H9 (cell line): Measurements from ENCODE around the gene CTSL. TPM values are rescaled to one million over a fixed set of nuclear protein-coding genes. Genes with fewer than 3 reads are reported as not detected.

ENCODE experiments used
- DNase-seq: peaks from one replicate; pipeline ENCODE4 v3.0.0-alpha.2; 2017
- H2AFZ ChIP-seq: one replicate; pipeline ENCODE4 v1.6.1; 2013; ENCODE audit warnings: mild to moderate bottlenecking, low read length, control low read depth, moderate library complexity
- H2AK5ac ChIP-seq: 2 replicates; pipeline ENCODE4 v1.6.1; 2013; ENCODE audit warnings: low read length, control low read depth, mixed read lengths; ENCODE audit not compliant: insufficient read length
- H2BK120ac ChIP-seq: one replicate; pipeline ENCODE4 v1.6.1; 2013; ENCODE audit warnings: low read depth, mild to moderate bottlenecking, low read length, control low read depth, inconsistent platforms; ENCODE audit not compliant: poor library complexity, severe bottlenecking
- H2BK12ac ChIP-seq: 2 replicates; pipeline ENCODE4 v1.6.1; 2013; ENCODE audit warnings: low read length, control low read depth, mixed read lengths, low read depth; ENCODE audit not compliant: insufficient read length
- H2BK15ac ChIP-seq: 2 replicates; pipeline ENCODE4 v1.6.1; 2013; ENCODE audit warnings: low read depth, low read length, control low read depth
- H2BK20ac ChIP-seq: one replicate; pipeline ENCODE4 v1.6.1; 2013; ENCODE audit warnings: low read depth, mild to moderate bottlenecking, low read length, control low read depth, inconsistent platforms; ENCODE audit not compliant: poor library complexity, severe bottlenecking
- H2BK5ac ChIP-seq: 2 replicates; pipeline ENCODE4 v1.6.1; 2013; ENCODE audit warnings: low read length, control low read depth, mixed read lengths; ENCODE audit not compliant: insufficient read length
- H3K14ac ChIP-seq: 2 replicates; pipeline ENCODE4 v1.6.1; 2013; ENCODE audit warnings: low read length, control low read depth; ENCODE audit not compliant: insufficient read depth
- H3K18ac ChIP-seq: 2 replicates; pipeline ENCODE4 v1.6.1; 2013; ENCODE audit warnings: low read depth, mild to moderate bottlenecking, mixed read lengths, low read length, control low read depth; ENCODE audit not compliant: insufficient read length
- H3K23ac ChIP-seq: 2 replicates; pipeline ENCODE4 v1.6.1; 2013; ENCODE audit warnings: low read length, control low read depth, mixed read lengths, low read depth; ENCODE audit not compliant: insufficient read length
- H3K23me2 ChIP-seq: 2 replicates; pipeline ENCODE4 v1.6.1; 2013; ENCODE audit warnings: low read depth, mild to moderate bottlenecking, mixed read lengths, low read length, control low read depth; ENCODE audit not compliant: insufficient read length, poor library complexity, severe bottlenecking
- H3K27ac ChIP-seq: 2 replicates; pipeline ENCODE4 v1.5.1; 2013; ENCODE audit warnings: low read length, control low read depth, mixed read lengths, low read depth; ENCODE audit not compliant: insufficient read length
- H3K27me3 ChIP-seq: 2 replicates; pipeline ENCODE4 v1.6.1; 2013; ENCODE audit warnings: low read length, control low read depth, inconsistent platforms; ENCODE audit not compliant: insufficient read depth
- H3K4ac ChIP-seq: 2 replicates; pipeline ENCODE4 v1.6.1; 2013; ENCODE audit warnings: low read depth, mild to moderate bottlenecking, control low read depth, inconsistent platforms, low read length, moderate library complexity
- H3K4me1 ChIP-seq: 2 replicates; pipeline ENCODE4 v1.6.1; 2013; ENCODE audit warnings: low read length, control low read depth, inconsistent platforms; ENCODE audit not compliant: insufficient read depth
- H3K4me2 ChIP-seq: 2 replicates; pipeline ENCODE4 v1.6.1; 2013; ENCODE audit warnings: low read length, control low read depth, mixed read lengths; ENCODE audit not compliant: insufficient read length, insufficient read depth
- H3K56ac ChIP-seq: 2 replicates; pipeline ENCODE4 v1.6.1; 2013; ENCODE audit warnings: low read depth, mild to moderate bottlenecking, mixed read lengths, low read length, control low read depth; ENCODE audit not compliant: insufficient read length
- H3K79me1 ChIP-seq: 2 replicates; pipeline ENCODE4 v1.6.1; 2013; ENCODE audit warnings: low read depth, mild to moderate bottlenecking, moderate library complexity, low read length, control low read depth, inconsistent platforms; ENCODE audit not compliant: insufficient read depth, poor library complexity, severe bottlenecking
- H3K79me2 ChIP-seq: 2 replicates; pipeline ENCODE4 v1.6.1; 2013; ENCODE audit warnings: low read length, control low read depth, inconsistent platforms; ENCODE audit not compliant: insufficient read depth
- H3K9ac ChIP-seq: 2 replicates; pipeline ENCODE4 v1.6.1; 2013; ENCODE audit warnings: low read length, control low read depth, mixed read lengths; ENCODE audit not compliant: insufficient read length; ENCODE audit errors: extremely low read depth
- H3K9me3 ChIP-seq: one replicate; pipeline ENCODE4 v1.6.1; 2013; ENCODE audit warnings: low read depth, low read length, inconsistent platforms; ENCODE audit not compliant: control insufficient read depth
- H3T11ph ChIP-seq: one replicate; pipeline ENCODE4 v1.6.1; 2013; ENCODE audit warnings: mild to moderate bottlenecking, low read length, control low read depth, inconsistent platforms
- H4K20me1 ChIP-seq: one replicate; pipeline ENCODE4 v1.6.1; 2013; ENCODE audit not compliant: control insufficient read depth, insufficient read length, insufficient read depth
- H4K5ac ChIP-seq: 2 replicates; pipeline ENCODE4 v1.6.1; 2013; ENCODE audit warnings: low read depth, mild to moderate bottlenecking, mixed read lengths, low read length, control low read depth; ENCODE audit not compliant: insufficient read length
- H4K8ac ChIP-seq: replicated peaks from 2 replicates; pipeline ENCODE4 v1.6.1; 2013; ENCODE audit warnings: low read length, control low read depth, mixed read lengths, low read depth; ENCODE audit not compliant: insufficient read length
- H4K91ac ChIP-seq: 2 replicates; pipeline ENCODE4 v1.6.1; 2013; ENCODE audit warnings: low read depth, mild to moderate bottlenecking, moderate library complexity, mixed read lengths, low read length, control low read depth; ENCODE audit not compliant: insufficient read length
- H3K27ac Mint-ChIP-seq, 3 experiments: 2 replicates in 2 of 3; 3 replicates in 1 of 3; pipeline ENCODE4 v1.8.0; 2020 to 2021; ENCODE audit warnings: mixed read lengths in 3 of 3, mild to moderate bottlenecking in 1 of 3, moderate library complexity in 1 of 3
- H3K27me3 Mint-ChIP-seq: 2 replicates; pipeline ENCODE4 v1.8.0; 2021; ENCODE audit warnings: low read depth, mild to moderate bottlenecking, moderate library complexity, mixed read lengths
- H3K36me3 Mint-ChIP-seq, 3 experiments: 2 replicates in 2 of 3; 3 replicates in 1 of 3; pipeline ENCODE4 v1.8.0; 2020 to 2021; ENCODE audit warnings: low read depth in 3 of 3, mixed read lengths in 3 of 3; ENCODE audit not compliant: insufficient read depth in 1 of 3
- H3K4me1 Mint-ChIP-seq, 2 experiments: 2 replicates each; pipeline ENCODE4 v1.8.0; 2020; ENCODE audit warnings: mixed read lengths in 2 of 2
- H3K4me3 Mint-ChIP-seq, 2 experiments: 2 replicates in 1 of 2; 3 replicates in 1 of 2; pipeline ENCODE4 v1.8.0; 2020 to 2021; ENCODE audit warnings: mild to moderate bottlenecking in 2 of 2, mixed read lengths in 2 of 2, moderate library complexity in 1 of 2
- H3K9me3 Mint-ChIP-seq, 2 experiments: 2 replicates in 1 of 2; 3 replicates in 1 of 2; pipeline ENCODE4 v1.8.0; 2020; ENCODE audit warnings: mild to moderate bottlenecking in 2 of 2, mixed read lengths in 2 of 2, moderate library complexity in 1 of 2
- CTCF ChIP-seq: fragments of 200-600 bp; sonication (generic); conservative IDR thresholded peaks from 3 replicates; pipeline ENCODE4 v1.8.0; 2021; ENCODE audit warnings: antibody characterized with exemption, mild to moderate bottlenecking
- WGBS: extraction: QIAGEN DNeasy Blood & Tissue Kit; methylation state at CpG from one replicate; pipeline ENCODE4 v1.1.7; 2013; ENCODE audit warnings: missing lambda C conversion rate, low lambda C conversion rate, mixed read lengths; ENCODE audit not compliant: insufficient read length; ENCODE audit errors: extremely low coverage; 5-methylcytosine and 5-hydroxymethylcytosine counted together
- total RNA-seq: library from RNA; stranded (reverse); gene quantifications from 2 replicates; pipeline ENCODE4 v1.2.1, GENCODE V29; 2021

Gene CTSL
- total RNA-seq, 1 experiment from 2014 or later, result 28.9 TPM

- Mint-ChIP-seq H3K27ac (no peak overlapping the region), H3K4me3 (no peak overlapping the region), H3K27me3 (no peaks in the 10 kb centered on the region), H3K9me3 (no peaks in the 10 kb centered on the region), H3K36me3 (peaks cover 27 to 47% (median 39%) of the 10 kb centered on the region in 3 experiments), H3K4me1 (no peaks in the 10 kb centered on the region)
- H3K14ac ChIP-seq, result no peak overlapping the region
- no peak overlapping the region for H3K56ac ChIP-seq
- no peak overlapping the region for H2AFZ ChIP-seq
- no peaks in the 10 kb centered on the region for H3K9me3 ChIP-seq
- no peak for TF ChIP-seq CTCF
- no peak overlapping the region for H3K23ac ChIP-seq
- H3K79me1 ChIP-seq, result no peaks in the 10 kb centered on the region
- no peak overlapping the region for H2BK5ac ChIP-seq
- H2BK20ac ChIP-seq, result no peak overlapping the region
- H2BK12ac ChIP-seq, result no peak overlapping the region
- H3T11ph ChIP-seq, result no peak overlapping the region
- H2BK15ac ChIP-seq, result no peak overlapping the region
- H3K27ac ChIP-seq, result no peak overlapping the region
- H4K20me1 ChIP-seq, result peaks cover 2% of the 10 kb centered on the region
- H2BK120ac ChIP-seq, result no peak overlapping the region
- H3K79me2 ChIP-seq, result no peaks in the 10 kb centered on the region
- H3K4ac ChIP-seq, result no peak overlapping the region
- H4K91ac ChIP-seq, result no peak overlapping the region
- H4K8ac ChIP-seq, result no peak overlapping the region
- no peak overlapping the region for H3K9ac ChIP-seq
- H3K18ac ChIP-seq, result no peak overlapping the region
- H3K4me1 ChIP-seq, result no peaks in the 10 kb centered on the region
- no peak for DNase-seq
- H2AK5ac ChIP-seq, result no peak overlapping the region
- H4K5ac ChIP-seq, result no peak overlapping the region
- H3K27me3 ChIP-seq, result no peaks in the 10 kb centered on the region
- no peak overlapping the region for H3K4me2 ChIP-seq
- WGBS, result no CpG with 5 or more reads among the region's 5 CpGs
- no peaks in the 10 kb centered on the region for H3K23me2 ChIP-seq
Measured at GRCh38 chr9:87708546-87708945, 17.4 kb upstream of the CTSL start.
